GM19238 (cell line): Measurements from ENCODE around the gene C1QTNF3.
"Not testable (repeated sequence)": the region's sequence is repeated elsewhere in the genome, so short reads cannot be mapped to it uniquely, and the experiment has no call there.

Source experiments
- DNase-seq: peaks from one replicate; pipeline ENCODE4 v3.0.0; 2011; ENCODE audit warnings: low spot score; ENCODE audit not compliant: insufficient read length

Gene C1QTNF3

DNA sequence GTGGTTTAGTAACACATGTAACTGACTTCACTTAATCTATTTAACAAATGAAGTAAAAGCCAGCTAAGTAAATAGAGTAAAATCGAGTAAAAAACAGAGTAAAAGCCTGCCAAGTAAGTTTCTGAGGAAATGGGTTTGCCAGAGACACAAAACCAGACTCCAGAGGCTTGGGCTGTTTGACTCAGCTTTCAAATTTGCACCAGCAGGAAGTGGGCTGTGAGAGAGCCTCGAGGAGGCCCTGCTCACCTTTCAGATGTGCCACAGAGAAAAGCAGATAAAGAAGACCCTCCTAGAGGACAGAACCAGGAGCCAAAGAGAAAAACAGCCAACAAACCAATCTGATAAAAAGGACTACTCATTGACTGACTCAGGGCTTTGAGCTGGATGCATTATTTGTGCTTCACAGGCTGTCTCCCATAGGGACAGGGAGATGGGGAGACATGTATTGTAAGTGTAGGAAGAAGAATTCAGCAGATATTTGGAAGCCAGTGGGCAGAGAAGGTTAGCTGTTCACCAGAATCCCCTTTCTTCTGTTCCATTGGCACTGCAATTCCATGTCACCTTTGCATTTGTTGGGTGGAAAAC lies 20.8 kb downstream of the C1QTNF3 start:
- no peak for DNase-seq

DNA sequence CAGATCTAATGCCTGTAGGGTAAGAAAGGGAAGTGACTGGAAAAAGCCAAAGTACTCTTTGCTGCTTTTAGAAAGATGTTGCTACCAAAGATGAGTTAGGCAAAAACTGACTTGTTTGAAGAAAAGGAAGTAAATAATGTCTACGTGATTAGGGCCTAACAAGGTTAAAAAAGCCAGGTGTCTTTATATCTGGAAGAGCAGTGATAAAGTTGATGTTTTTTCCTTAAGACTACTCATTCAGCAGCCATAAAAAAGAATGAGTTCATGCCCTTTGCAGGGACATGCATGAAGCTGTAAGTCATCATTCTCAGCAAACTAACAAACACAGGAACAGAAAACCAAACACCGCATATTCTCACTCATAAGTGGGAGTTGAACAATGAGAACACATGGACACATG lies 21.7 kb downstream of the C1QTNF3 start:
- no peak for DNase-seq

DNA sequence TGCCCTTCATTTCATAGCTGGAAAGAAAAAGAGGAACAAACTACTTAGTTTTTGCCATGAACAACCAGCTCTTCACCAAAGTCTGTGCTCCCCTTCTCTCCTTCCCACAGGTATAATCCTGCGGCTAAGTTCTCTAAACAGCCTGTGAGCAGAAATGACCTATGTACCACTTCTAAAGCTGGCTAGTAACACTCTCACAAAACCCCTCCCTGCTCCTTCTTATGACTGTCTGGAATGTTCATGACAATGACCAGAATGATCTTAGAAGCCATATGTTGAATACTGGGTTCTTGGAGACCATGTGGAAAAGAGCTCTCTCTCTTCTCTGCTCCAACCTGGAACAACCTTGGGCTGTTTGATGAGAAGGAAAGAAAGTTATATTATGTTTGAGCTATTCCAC lies 22.3 kb downstream of the C1QTNF3 start:
- DNase-seq: no peak

DNA sequence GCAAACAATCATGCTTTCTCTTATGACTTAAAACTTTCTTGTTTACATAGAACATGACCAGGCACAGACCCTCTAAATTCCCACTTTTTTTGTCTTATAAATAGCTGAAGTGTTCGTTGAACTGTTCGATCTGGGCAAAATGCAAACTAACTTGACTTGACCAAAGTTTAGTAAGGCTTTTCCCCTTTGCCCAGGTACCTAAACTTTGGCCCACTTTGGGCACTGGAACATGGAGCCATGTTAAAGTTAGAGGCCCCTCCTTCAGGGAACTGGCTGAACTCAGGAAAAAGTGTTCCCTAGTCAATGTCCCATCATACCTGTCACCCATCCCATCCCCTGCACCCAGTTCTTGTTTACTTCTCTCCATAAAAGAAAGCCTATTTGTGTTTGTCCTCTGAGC lies 25.8 kb downstream of the C1QTNF3 start:
- DNase-seq: no peak

DNA sequence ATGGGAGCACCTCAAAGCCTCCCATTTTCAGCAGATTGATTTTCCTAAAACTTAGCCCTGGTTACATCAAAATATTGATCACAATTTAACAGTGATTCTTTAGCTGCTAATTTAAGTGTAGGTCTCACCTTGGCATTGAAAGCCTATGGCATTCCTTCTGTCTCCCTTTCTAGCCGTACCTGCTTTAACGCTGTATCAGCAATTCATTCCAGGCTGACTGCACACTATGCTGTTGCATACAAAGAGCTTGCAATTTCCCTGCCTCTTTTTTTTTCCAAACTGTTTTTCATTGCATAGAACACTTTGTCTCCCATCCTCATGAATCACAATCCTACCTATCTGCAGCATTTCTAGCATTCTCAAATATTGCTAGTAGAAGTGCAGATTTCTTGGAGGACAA lies 26.3 kb downstream of the C1QTNF3 start:
- no peak for DNase-seq

DNA sequence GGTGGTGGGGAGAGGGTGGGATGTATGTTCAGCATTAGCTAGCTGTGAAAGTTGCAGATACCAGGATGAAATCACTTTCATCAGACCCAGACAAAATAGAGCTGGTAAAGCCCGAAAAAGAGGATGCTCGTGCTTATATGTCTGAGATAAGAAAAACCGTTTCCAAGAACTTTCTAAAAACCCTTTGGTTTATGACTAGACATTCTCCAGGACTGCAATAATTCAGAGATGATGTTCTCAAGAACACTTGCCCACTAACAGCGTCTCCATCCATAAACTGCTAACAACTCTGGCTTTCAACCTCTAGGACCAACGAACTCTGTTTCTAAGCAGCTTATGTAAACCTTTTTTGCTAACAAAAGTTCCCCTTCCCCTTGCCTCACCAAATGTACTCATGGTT lies 26.8 kb downstream of the C1QTNF3 start:
- DNase-seq: no peak

DNA sequence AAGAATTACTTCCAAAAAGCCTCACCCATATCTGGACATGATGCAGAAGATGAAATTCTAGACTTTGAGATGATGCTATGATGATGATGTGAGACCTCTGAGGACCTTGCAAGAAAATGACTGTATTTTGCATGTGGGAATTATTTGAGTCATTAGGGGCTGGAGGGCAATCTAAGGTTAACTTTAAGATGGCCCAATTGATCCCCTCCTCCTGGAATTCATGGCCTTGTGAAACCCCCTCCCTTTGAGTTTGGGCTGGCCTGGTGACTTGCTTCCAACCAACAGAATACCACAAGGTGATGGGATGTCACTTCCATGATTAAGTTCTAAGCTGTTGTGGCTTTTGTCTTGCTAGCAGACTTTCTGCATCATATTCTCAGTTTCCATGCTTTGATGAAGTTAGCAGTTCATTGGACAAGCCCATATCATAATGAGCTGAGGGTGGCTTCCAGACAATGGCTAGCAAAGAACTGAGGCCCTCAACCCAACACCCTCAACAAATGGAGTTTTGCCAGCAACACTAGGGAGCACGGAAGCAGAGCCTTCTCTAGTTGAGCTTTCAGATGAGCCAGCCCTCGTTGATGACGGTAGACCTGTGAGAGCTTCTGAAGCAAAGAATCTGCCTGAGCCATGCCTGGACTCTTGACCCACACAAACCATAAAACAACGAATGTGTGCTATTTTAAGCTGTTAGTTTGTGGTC lies 27.7 kb downstream of the C1QTNF3 start:
- no peak for DNase-seq

DNA sequence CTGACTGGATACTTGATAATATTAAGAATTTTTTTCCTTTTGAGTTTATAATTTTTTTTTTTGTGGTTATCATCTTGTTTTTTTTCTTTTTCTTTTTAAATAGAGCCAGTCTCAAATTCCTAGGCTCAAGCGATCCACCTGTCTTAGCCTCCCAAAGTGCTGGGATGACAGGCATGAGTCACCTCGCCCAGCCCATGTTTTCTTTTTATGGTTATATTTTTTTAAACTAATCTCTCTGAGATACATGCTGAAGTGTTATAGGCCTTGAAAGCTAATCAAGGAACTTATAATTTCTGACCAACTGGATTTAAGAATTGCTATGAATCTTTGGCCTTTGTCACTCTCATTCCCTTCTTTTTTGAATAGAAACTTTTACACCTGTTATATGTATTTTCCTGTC lies 28.4 kb downstream of the C1QTNF3 start:
- no peak for DNase-seq

DNA sequence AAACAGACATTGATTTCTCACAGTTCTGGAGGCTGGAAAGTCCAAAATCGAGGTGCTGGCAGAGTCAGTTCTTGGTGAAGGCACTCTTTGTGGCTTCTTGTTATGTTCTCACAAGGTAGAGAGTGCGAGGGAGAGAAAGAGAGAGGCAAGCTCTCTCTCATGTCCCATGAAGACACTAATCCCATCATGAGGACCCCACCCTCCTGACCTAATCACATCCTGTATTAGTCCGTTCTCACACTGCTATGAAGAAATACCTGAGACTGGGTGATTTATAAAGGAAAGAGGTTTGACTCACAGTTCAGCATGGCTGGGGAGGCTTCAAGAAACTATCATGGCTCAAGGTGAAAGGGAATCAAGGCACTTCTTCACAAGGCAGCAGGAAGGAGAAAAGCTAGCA lies 29.5 kb downstream of the C1QTNF3 start:
- DNase-seq: no peak

DNA sequence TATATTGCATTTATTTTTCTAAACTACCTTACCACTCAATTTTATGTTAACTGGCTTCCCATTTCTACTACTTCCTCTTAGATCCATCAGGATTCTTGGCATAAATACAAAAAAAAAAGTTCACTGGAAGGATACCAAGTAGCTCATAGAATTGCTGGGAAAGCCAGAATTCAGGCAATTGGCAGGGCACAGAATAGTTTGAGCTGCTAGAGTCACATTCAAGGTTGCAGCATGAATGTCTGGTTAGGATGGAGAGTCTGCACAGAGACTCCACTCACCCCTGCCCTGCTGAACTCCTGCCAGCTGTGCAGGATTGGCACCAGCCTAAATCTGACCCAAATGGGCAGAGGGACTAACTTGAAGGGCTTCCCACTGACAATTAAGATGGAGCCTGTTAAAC lies 30.2 kb downstream of the C1QTNF3 start:
- no peak for DNase-seq

DNA sequence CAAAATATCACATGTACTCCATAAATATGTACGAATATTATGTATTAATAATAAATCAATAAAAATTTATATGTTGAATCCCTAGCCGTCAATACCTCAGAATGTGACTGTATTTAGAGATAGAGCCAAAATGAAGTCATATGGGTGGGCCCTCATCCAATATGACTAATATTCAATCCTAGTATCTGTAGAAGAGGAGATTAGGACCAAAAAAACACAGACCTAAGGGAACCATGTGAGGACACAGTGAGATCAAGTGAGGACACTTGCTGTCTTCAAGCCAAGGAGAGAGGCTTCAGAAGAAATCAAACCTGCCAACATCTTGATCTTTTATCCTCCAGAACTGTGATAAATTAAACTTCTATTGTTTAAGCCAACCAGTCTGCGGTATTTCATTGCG lies 31.5 kb downstream of the C1QTNF3 start:
- no peak for DNase-seq

DNA sequence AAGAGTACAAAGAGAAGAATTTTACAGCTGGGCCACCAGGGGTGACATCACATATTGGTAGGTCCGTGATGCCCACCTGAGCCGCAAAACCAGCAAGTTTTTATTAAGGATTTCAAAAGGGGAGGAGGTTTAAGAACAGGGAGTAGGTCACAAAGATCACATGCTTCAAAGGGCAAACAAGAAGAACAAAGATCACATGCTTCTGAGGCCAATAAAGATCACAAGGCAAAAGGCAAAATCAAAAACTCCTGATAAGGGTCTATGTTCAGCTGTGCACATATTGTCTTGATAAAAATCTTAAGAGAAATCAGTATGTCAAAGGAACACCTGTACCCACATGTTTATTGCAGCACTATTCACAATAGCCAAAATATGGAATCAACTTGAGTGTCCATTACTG lies 32.9 kb downstream of the C1QTNF3 start:
- DNase-seq: not testable (repeated sequence)

DNA sequence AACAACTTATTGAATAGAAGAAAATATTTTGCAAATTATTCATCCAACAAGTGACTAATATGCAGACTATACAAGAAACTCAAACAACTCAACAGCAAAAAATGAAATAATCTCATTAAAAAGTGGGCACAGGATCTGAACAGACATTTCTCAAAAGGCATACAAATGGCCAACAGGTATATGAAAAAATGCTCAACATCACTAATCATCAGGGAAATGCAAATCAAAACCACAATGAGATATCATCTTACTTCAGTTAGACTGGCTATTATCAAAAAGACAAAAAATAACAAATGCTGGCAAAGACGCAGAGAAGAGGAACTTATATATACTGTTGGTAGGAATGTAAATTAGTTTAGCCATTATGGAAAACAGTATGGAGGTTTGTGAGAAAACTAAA lies 33.4 kb downstream of the C1QTNF3 start:
- DNase-seq: no peak

DNA sequence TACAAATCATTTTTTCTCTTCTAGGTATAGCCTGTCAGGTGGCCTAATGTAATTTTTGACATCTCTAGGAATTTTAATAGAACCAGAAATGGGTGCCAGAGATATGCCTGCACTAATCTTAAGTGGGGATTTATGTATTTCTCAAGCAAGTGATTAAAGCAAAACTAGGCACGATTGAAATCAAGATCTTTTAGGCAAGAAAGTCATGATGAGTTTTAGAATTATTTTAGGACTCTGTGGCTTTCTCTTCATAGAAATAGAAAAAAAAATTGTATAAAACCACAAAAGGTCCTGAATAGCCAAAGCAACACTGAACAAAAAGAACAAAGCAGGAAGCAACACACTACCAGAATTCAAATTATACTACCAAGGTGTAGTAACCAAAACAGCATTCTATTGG lies 34.2 kb downstream of the C1QTNF3 start:
- no peak for DNase-seq

DNA sequence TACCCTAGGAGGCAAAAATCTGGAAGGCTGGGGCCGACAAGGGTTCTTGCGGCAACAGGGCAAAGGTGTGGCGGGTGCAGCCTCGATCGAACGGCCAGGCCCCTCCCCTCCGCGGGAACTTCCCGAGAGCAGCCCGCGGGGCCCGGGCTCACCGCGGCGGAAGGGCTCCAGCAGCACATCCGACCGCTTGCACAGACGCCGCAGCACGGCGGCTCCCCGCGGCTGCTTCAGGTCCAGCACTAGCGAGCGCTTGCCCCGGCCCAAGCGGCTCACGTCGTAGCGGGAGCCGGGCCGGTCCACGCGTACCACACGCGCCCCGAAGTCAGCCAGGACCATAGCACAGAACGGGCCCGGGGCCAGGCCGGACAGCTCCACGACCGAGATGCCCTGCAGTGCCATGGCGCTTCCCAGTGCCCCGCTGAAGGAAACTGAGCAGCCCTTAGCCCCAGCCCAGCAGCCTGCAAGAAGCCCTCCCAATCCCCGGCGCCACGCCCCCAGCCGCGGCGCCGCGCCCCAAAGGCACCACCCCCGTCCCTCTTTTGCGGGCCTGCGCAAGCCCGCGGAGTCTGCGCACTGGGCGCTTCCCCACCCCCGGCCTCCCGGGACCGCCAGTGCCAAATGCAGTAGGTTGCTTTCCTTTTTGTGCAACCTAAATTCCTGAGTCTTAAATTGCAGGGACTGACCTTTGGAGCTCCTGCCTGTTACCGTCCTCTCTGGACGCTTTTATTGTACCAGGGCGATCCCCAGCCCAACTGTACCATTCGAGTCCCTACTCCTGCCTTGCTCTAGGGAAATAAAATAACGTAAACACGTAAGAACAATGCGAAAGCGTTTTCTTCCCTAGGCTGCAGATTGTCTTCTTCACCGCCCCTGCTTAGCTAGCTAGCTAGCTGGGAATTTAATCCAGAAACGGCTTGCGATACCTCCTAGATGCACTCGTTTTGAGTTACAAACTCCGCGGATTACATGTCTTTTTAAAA lies 35.1 kb downstream of the C1QTNF3 start, which contains the start of gene AMACR:
Gene AMACR (minus strand): TSS at position 430 of the 980 bp plus-strand sequence. CDS start 31 bp downstream, at position 399.
- peak; percentile 86 for DNase-seq

DNA sequence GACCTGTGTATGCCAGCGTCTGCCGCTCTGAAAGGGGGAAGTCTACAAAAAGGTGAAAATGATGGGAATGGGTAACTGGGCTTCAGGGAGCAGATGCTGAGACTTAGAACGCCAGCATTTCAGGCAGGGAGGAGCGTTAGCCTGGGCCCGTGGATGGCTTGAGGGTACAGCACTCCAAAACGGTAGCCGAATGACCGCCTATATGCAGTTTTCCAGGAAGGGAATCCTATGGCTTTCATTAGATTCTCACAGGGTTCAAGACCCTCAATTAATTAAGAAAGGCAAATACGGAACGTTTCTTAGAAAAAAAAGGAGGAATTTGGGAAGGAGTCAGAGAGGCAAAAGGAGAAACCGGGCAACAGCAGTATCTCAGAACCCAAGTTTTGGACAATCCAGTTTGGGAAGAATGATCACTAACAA lies 35.8 kb downstream of the C1QTNF3 start:
- peak; percentile 10 for DNase-seq

DNA sequence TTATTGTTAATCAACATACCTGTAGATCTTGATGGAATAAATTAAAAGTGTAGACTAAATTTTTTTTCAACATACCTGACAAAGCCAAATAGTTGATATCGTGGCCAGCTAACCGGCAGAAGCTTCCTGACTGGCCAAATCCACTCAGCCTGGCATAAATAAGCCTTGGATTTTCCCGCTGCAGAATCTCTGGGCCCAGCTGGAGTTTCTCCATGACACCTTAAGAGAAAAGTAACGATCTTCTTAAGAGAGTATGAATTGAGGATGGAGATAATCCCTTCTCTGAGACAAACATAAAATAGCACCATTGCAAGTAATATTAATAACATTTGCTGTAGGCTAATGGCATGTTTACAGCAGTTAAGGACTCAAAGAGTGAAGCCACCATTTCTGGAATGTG lies 37.3 kb downstream of the C1QTNF3 start:
- DNase-seq: no peak

DNA sequence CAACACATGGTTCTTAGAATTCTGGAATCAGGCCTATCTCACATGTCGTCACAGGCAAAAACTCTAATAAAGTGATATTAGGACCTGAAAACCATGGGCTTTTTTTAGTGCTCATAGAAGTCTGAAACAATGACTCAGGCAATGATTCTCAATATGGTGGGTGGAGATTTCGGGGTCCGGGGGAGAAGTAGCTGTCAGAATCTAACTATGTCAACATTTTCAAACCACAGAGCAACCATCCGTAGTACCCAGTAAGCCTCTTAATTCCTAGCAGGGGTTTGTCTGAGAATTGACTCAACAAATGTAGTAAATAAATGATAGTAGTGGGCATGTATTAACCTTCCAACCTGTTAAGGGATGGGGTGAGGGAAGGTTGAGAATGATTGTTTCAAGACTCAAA lies 37.8 kb downstream of the C1QTNF3 start:
- DNase-seq: no peak

DNA sequence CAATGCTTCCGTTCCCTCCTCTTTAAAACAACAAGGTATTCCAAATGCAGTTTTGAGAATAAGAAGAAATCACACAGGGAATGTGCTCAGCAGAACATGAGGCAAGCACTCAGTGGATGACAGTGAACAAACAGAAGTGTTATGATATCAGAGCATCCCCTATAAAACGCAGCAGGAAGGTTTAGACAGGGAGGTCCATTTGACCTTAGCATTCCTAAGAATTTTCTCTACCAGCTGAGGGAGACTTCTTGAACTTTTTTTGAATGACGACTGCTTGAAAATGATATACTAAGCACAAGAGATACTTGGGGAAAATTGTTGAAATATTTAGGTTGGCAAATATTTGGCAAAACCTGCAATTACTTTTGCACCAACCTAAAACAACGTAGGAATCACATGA lies 39.1 kb downstream of the C1QTNF3 start:
- DNase-seq: no peak

DNA sequence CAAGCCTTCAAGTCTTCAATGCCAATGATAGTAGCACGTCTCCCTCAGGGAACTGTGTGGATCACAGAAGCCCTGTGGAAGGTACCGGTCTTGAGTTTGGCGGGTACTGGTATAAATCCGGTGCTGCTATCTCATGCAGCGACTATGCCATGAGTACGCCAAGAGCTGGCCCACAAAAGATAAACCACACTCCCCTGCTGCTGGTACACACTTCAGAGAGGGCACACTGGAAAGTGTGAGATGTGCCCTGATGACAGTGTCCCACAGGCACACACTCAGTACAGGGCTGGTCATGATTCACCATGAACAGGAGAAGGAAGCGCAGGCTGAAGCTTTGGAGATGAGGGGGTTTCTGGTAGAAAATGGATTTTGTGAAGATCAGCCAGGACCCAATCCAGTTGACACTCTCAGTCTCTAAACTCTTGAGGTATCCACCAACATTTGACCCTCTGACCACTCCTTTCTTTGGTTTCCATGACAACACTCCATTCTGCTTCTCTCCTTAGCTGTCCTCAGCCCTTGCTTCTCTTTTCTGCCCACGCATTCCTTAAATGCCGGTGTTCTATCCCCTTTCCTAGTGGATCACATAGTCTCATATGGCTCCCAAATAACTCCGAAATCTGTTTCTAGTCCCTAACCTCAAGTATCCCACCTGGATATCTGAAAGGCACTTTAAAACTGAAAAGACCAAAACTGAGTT lies 40.2 kb downstream of the C1QTNF3 start:
- no peak for DNase-seq

DNA sequence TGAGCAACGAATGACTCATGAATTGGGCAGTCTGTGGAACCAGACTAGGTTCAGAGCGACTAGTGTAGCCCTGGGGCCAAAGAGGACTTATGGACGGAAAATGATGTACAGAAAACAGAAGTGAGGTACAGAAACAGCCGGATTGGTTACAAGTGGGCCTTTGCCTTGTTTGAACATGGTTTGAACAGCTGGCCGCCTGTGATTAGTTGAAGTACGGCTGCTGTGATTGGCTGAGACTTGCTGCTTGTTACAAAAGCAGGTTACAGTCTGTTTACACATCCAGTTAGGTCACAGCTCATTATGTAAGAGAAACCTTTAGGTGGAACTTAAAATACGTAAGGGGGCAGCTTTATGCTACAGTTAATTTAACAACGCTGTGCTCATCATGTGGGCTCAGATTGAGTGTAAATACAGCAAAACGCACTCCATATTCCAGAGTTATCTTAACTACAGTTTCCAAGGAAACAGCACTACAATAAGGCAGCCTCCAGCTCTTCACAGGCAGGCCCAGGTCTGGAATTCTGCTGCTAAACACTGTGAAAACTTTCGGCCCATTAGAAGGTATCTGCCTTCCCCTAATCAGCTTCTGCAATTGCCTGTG lies 41.7 kb downstream of the C1QTNF3 start:
- no peak for DNase-seq
